ENCODE results near the gene EFHB. TPM values are rescaled to one million over a fixed set of nuclear protein-coding genes. Genes with fewer than 3 reads are reported as not detected.

Gene EFHB
- total and polyA plus RNA-seq, 10 of the 15 experiments (the other 5 are each of a cell fraction or from before 2014, with no cell fraction given), result 0.12 to 0.95 (median 0.53) TPM; not detected in 3

GRCh38 chr3:19940643-19941042 lies 6.6 kb upstream of the EFHB start (continued):
- TF ChIP-seq, protein P1, sequence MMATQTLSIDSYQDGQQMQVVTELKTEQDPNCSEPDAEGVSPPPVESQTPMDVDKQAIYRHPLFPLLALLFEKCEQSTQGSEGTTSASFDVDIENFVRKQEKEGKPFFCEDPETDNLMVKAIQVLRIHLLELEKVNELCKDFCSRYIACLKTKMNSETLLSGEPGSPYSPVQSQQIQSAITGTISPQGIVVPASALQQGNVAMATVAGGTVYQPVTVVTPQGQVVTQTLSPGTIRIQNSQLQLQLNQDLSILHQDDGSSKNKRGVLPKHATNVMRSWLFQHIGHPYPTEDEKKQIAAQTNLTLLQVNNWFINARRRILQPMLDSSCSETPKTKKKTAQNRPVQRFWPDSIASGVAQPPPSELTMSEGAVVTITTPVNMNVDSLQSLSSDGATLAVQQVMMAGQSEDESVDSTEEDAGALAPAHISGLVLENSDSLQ (IDR thresholded peaks at IDR 0.05), result no peak
- TF ChIP-seq TCF7 (IDR thresholded peaks at IDR 0.05; ENCODE audit: borderline replicate concordance), result no peak
- no peak for TF ChIP-seq EED (IDR thresholded peaks at IDR 0.05; ENCODE audit: low read depth)
- TF ChIP-seq YY1 (IDR thresholded peaks at IDR 0.05; ENCODE audit: low read depth, low read length), result no peak
- TF ChIP-seq JUNB (IDR thresholded peaks at IDR 0.05), result no peak
- no peak for TF ChIP-seq TARDBP (IDR thresholded peaks at IDR 0.05; ENCODE audit: borderline replicate concordance)
- TF ChIP-seq, protein P2, sequence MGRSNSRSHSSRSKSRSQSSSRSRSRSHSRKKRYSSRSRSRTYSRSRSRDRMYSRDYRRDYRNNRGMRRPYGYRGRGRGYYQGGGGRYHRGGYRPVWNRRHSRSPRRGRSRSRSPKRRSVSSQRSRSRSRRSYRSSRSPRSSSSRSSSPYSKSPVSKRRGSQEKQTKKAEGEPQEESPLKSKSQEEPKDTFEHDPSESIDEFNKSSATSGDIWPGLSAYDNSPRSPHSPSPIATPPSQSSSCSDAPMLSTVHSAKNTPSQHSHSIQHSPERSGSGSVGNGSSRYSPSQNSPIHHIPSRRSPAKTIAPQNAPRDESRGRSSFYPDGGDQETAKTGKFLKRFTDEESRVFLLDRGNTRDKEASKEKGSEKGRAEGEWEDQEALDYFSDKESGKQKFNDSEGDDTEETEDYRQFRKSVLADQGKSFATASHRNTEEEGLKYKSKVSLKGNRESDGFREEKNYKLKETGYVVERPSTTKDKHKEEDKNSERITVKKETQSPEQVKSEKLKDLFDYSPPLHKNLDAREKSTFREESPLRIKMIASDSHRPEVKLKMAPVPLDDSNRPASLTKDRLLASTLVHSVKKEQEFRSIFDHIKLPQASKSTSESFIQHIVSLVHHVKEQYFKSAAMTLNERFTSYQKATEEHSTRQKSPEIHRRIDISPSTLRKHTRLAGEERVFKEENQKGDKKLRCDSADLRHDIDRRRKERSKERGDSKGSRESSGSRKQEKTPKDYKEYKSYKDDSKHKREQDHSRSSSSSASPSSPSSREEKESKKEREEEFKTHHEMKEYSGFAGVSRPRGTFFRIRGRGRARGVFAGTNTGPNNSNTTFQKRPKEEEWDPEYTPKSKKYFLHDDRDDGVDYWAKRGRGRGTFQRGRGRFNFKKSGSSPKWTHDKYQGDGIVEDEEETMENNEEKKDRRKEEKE (IDR thresholded peaks at IDR 0.05), result no peak

- no peak for FAIRE-seq
- SMC1A ChIA-PET (ENCODE audit: uncharacterized antibody, unreplicated experiment), result no interaction called here
- RAD21 ChIA-PET (ENCODE audit: unreplicated experiment), result no interaction called here
- 53% methylated on average over 1 of the region's 1 CpG for WGBS (ENCODE audit: insufficient coverage, insufficient replicate concordance, low lambda C conversion rate, missing lambda C conversion rate)
- Histone ChIP-seq H3K27me3 (replicated peaks in 1 of 2; ENCODE audit: control insufficient read depth in 2 of 2, insufficient read depth in 2 of 2, low read length in 1 of 2) (no peaks in the 10 kb centered on the region), H3K4me2 (ENCODE audit: control insufficient read depth, insufficient read depth) (no peak overlapping the region), H3K27ac (ENCODE audit: control insufficient read depth, insufficient read depth) (no peak overlapping the region), H3K9ac (ENCODE audit: control insufficient read depth, insufficient read depth, low read length) (no peak overlapping the region), H4K20me1 (ENCODE audit: control insufficient read depth, insufficient read depth) (no peaks in the 10 kb centered on the region), H3K4me1 (ENCODE audit: control insufficient read depth, insufficient read depth, low read length) (no peaks in the 10 kb centered on the region), H3K9me3 (replicated peaks; ENCODE audit: control insufficient read depth, insufficient read depth, low read length) (no peaks in the 10 kb centered on the region; the same call in 2 of the 3 replicates), H3K79me2 (ENCODE audit: control insufficient read depth, insufficient read depth, low read length) (no peaks in the 10 kb centered on the region), H2AFZ (ENCODE audit: control insufficient read depth, low read depth, low read length) (no peak overlapping the region), H3K36me3 (ENCODE audit: control insufficient read depth in 2 of 2, insufficient read depth in 2 of 2, low read length in 1 of 2) (no peaks in the 10 kb centered on the region), H3K4me3 (no peak overlapping the region)
- POLR2A ChIA-PET, result no interaction called here
- in situ Hi-C loops (cut with MboI) (no loop called here), intact Hi-C loops (cut with micrococcal nuclease; ENCODE audit: unreplicated experiment) (no loop called here)
- no peak for DNase-seq (ENCODE audit: low read depth, low spot score)
- no peak for ATAC-seq
- CTCF ChIA-PET, result no interaction called here
- BruUV-seq (replicated peaks), result no TSS peak
- no peak for TF ChIP-seq PAX5 (IDR thresholded peaks at IDR 0.05; ENCODE audit: borderline replicate concordance, low read depth, low read length)
- TF ChIP-seq JUNB (IDR thresholded peaks at IDR 0.05), result no peak
- no peak for TF ChIP-seq ZNF217 (IDR thresholded peaks at IDR 0.05)
- TF ChIP-seq RAD51 (IDR thresholded peaks at IDR 0.05), result no peak
- no peak for TF ChIP-seq MEF2A (IDR thresholded peaks at IDR 0.05; ENCODE audit: insufficient read depth, low read depth, low read length)
- TF ChIP-seq PRDM15 (CRISPR knock-in tag; IDR thresholded peaks at IDR 0.05), result no peak
- no peak for TF ChIP-seq ESRRA (IDR thresholded peaks at IDR 0.05; ENCODE audit: low read length)
- no peak for TF ChIP-seq ATF2 (IDR thresholded peaks at IDR 0.05; ENCODE audit: low read length)
- no peak for TF ChIP-seq ZSCAN29 (IDR thresholded peaks at IDR 0.05)
- TF ChIP-seq GATAD2B (conservative IDR thresholded peaks at IDR 0.05; ENCODE audit: low read depth), result no peak
- no peak for TF ChIP-seq RB1 (IDR thresholded peaks at IDR 0.05; ENCODE audit: borderline replicate concordance)
Observed at GRCh38 chr3:19938295-19938627, 4.2 kb upstream of the EFHB start.

Measured in GM12878 (cell line).